ENCODE data around the gene MYO5A.
A peak's percentile ranks its signal among the peaks of the same experiment; 100 is the strongest.

The MYO5A gene

DNA sequence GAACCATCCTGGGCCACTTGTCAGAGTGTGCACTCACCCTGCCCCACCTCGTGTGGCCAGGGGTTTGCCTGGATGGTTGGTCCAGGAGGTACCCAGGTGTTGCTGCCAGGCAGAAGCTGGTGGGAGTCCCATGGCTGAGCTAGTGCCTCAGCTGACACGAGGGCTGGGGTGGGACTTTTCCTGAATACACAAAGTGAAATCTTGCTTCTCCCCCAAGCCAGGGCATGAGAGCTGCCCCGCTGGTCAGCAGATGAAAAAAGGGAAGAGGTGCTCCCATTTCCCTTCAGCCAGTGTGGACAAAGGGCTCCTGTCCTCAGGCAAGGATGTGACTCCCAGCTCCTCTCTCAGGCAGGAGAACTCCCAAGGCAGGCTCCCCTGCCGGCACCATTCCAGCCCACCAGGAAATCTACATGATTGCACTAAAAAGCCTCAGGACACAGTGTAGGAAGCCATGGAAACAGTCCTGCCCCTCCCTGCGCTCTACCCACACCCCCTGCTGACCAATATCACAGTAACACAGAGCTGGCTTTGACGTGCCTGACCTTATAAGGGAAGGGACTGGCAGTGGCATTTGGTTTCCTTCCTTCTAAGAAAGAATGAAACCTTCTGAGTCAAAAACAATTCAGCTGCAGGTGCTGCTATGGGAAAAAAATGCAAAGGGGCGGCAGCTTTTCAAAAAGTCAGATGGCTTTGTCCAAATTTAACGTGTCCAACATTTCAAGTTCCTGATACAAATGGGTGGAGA lies 267.0 kb downstream of the MYO5A start:
- H3K4me2 ChIP-seq (ENCODE audit: low read length), result no peak overlapping the region
- H3K27me3 ChIP-seq (ENCODE audit: control insufficient read depth, insufficient read depth, low read length), result no peaks in the 10 kb centered on the region
- no peaks in the 10 kb centered on the region for H3K36me3 ChIP-seq (ENCODE audit: control insufficient read depth, insufficient read depth, low read length)
- H3K79me2 ChIP-seq, result no peaks in the 10 kb centered on the region
- H3K9ac ChIP-seq, result no peak overlapping the region
- TF ChIP-seq, protein P1, sequence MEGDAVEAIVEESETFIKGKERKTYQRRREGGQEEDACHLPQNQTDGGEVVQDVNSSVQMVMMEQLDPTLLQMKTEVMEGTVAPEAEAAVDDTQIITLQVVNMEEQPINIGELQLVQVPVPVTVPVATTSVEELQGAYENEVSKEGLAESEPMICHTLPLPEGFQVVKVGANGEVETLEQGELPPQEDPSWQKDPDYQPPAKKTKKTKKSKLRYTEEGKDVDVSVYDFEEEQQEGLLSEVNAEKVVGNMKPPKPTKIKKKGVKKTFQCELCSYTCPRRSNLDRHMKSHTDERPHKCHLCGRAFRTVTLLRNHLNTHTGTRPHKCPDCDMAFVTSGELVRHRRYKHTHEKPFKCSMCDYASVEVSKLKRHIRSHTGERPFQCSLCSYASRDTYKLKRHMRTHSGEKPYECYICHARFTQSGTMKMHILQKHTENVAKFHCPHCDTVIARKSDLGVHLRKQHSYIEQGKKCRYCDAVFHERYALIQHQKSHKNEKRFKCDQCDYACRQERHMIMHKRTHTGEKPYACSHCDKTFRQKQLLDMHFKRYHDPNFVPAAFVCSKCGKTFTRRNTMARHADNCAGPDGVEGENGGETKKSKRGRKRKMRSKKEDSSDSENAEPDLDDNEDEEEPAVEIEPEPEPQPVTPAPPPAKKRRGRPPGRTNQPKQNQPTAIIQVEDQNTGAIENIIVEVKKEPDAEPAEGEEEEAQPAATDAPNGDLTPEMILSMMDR (IDR thresholded peaks at IDR 0.05), result peak; percentile 12
- peak overlapping the region; percentile 69 for H3K27ac ChIP-seq
- H3K4me3 ChIP-seq (ENCODE audit: low read depth, low read length), result peak overlapping the region; percentile 5
- no peaks in the 10 kb centered on the region for H3K9me3 ChIP-seq (ENCODE audit: control insufficient read depth, low read length)
- H2AFZ ChIP-seq, result no peak overlapping the region
- peaks cover 6% of the 10 kb centered on the region for H3K4me1 ChIP-seq

DNA sequence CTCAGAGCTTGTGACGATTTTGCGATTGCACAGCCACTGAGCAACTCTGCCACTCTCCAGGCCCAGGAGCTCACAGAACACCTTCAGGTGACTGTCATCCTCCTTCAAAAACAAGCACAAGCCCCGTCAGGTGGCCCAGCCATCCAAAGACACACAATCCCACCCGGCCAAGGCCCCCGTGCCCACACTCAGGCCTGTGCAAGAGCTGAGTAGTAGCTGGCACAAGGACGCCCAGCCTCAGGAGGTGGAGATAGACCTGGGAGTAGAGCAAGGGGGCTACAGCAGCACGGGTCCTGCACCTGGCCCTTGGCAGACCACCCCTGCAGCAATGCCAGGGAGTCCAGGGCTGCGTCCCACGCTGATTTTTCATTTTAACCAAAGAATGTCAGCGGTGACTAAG lies 267.7 kb downstream of the MYO5A start:
- H3K27me3 ChIP-seq (ENCODE audit: control insufficient read depth, insufficient read depth, low read length), result no peaks in the 10 kb centered on the region
- no peaks in the 10 kb centered on the region for H3K79me2 ChIP-seq
- H3K9ac ChIP-seq, result no peak overlapping the region
- H3K4me3 ChIP-seq (ENCODE audit: low read depth, low read length), result no peak overlapping the region
- no peaks in the 10 kb centered on the region for H3K9me3 ChIP-seq (ENCODE audit: control insufficient read depth, low read length)
- no peak overlapping the region for H2AFZ ChIP-seq
- no peak overlapping the region for H3K4me2 ChIP-seq (ENCODE audit: low read length)
- peaks cover 6% of the 10 kb centered on the region for H3K4me1 ChIP-seq
- peak overlapping the region; percentile 69 for H3K27ac ChIP-seq
- TF ChIP-seq, protein P1 (IDR thresholded peaks at IDR 0.05), result no peak
- H3K36me3 ChIP-seq (ENCODE audit: control insufficient read depth, insufficient read depth, low read length), result no peaks in the 10 kb centered on the region

DNA sequence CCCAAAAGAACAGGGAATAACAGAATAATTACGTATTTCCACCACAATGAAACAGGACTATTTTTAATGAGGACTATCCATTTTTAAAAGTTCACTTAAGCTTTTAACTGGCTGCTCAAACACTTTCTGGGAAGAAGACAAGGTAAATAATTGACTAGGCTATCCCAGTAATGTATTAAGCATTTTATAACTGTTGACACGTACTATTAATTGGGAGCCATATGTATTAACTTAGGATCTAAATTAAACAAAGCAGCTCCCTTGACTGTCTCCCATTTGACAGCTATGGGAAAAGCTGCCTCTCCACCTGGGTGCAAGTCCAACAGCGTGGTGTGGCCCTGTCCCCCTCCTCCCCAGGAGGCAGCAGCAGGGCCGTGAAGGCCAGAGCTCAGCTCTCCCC lies 269.2 kb downstream of the MYO5A start:
- H3K9me3 ChIP-seq (ENCODE audit: control insufficient read depth, low read length), result no peaks in the 10 kb centered on the region
- no peaks in the 10 kb centered on the region for H3K27me3 ChIP-seq (ENCODE audit: control insufficient read depth, insufficient read depth, low read length)
- no peaks in the 10 kb centered on the region for H3K79me2 ChIP-seq
- no peak overlapping the region for H3K4me3 ChIP-seq (ENCODE audit: low read depth, low read length)
- H3K4me1 ChIP-seq, result peaks cover 6% of the 10 kb centered on the region
- H2AFZ ChIP-seq, result no peak overlapping the region
- no peak overlapping the region for H3K27ac ChIP-seq
- H3K36me3 ChIP-seq (ENCODE audit: control insufficient read depth, insufficient read depth, low read length), result no peaks in the 10 kb centered on the region
- H3K9ac ChIP-seq, result no peak overlapping the region
- TF ChIP-seq, protein P1 (IDR thresholded peaks at IDR 0.05), result no peak
- no peak overlapping the region for H3K4me2 ChIP-seq (ENCODE audit: low read length)

- H3K79me2 ChIP-seq, result no peaks in the 10 kb centered on the region
- TF ChIP-seq, protein P1 (IDR thresholded peaks at IDR 0.05), result no peak
- no peak overlapping the region for H3K4me3 ChIP-seq (ENCODE audit: low read depth, low read length)
- H2AFZ ChIP-seq, result no peak overlapping the region
- H3K27me3 ChIP-seq (ENCODE audit: control insufficient read depth, insufficient read depth, low read length), result no peaks in the 10 kb centered on the region
- no peak overlapping the region for H3K4me2 ChIP-seq (ENCODE audit: low read length)
- H3K4me1 ChIP-seq, result peaks cover 6% of the 10 kb centered on the region
- no peak overlapping the region for H3K27ac ChIP-seq
- H3K36me3 ChIP-seq (ENCODE audit: control insufficient read depth, insufficient read depth, low read length), result no peaks in the 10 kb centered on the region
- no peak overlapping the region for H3K9ac ChIP-seq
- no peaks in the 10 kb centered on the region for H3K9me3 ChIP-seq (ENCODE audit: control insufficient read depth, low read length)
Measured at GRCh38 chr15:52258461-52258860, 270.2 kb downstream of the MYO5A start.

GRCh38 chr15:52257734-52258062 lies 271.0 kb downstream of the MYO5A start:
- peak overlapping the region; percentile 59 for H3K27ac ChIP-seq
- no peaks in the 10 kb centered on the region for H3K36me3 ChIP-seq (ENCODE audit: control insufficient read depth, insufficient read depth, low read length)
- H3K4me3 ChIP-seq (ENCODE audit: low read depth, low read length), result no peak overlapping the region
- H3K9me3 ChIP-seq (ENCODE audit: control insufficient read depth, low read length), result no peaks in the 10 kb centered on the region
- TF ChIP-seq, protein P1 (IDR thresholded peaks at IDR 0.05), result no peak
- H3K4me2 ChIP-seq (ENCODE audit: low read length), result no peak overlapping the region
- H3K9ac ChIP-seq, result no peak overlapping the region
- H2AFZ ChIP-seq, result no peak overlapping the region
- H3K4me1 ChIP-seq, result peaks cover 6% of the 10 kb centered on the region
- no peaks in the 10 kb centered on the region for H3K79me2 ChIP-seq
- no peaks in the 10 kb centered on the region for H3K27me3 ChIP-seq (ENCODE audit: control insufficient read depth, insufficient read depth, low read length)

Measured in parathyroid adenoma (tissue), 2 donors.